HEK293 (cell line): ENCODE data around the gene VEGFB.

Source experiments
- CTCF ChIA-PET: fragments of 350-600 bp; formaldehyde crosslinking; extraction: SDS; loops from one replicate; lab custom pipeline; 2021; ENCODE audit warnings: antibody characterized with exemption; lab: Yijun Ruan, JAX
- POLR2A ChIA-PET: fragments of 300-600 bp; formaldehyde crosslinking; extraction: SDS; loops from one replicate; lab custom pipeline; 2020; ENCODE audit warnings: antibody characterized with exemption, inconsistent platforms; lab: Yijun Ruan, JAX
- H3K27ac ChIP-seq: fragments of 200-500 bp; sonication (Bioruptor generic); 2 replicates; pipeline ENCODE4 v1.5.1; 2014; ENCODE audit warnings: low read depth, low read length, control low read depth, inconsistent platforms; ENCODE audit errors: extremely low read depth
- H3K36me3 ChIP-seq, 2 experiments: fragments of 200-500 bp in 1 of 2; sonication (Bioruptor generic) in 1 of 2; 1 replicate in 1 of 2; 2 replicates in 1 of 2; pipeline ENCODE4 v1.5.1; 2014 to 2017; ENCODE audit warnings: inconsistent platforms in 2 of 2, low read length in 2 of 2; ENCODE audit not compliant: control insufficient read depth in 2 of 2, insufficient read depth in 1 of 2
- H3K4me1 ChIP-seq: fragments of 200-500 bp; sonication (Bioruptor generic); 2 replicates; pipeline ENCODE4 v1.5.1; 2014; ENCODE audit warnings: mild to moderate bottlenecking, low read length, inconsistent platforms; ENCODE audit not compliant: control insufficient read depth, insufficient read depth
- H3K4me3 ChIP-seq: 2 replicates; pipeline ENCODE4 v1.5.1; 2011; ENCODE audit warnings: low read depth, mild to moderate bottlenecking, control low read depth, low read length, moderate library complexity
- H3K9me3 ChIP-seq: fragments of 200-500 bp; sonication (Bioruptor generic); 2 replicates; pipeline ENCODE4 v1.5.1; 2014; ENCODE audit warnings: low read depth, low read length, inconsistent platforms; ENCODE audit not compliant: control insufficient read depth, insufficient read depth
- FEZF1 ChIP-seq: fragments of 450-650 bp; formaldehyde crosslinking; IDR thresholded peaks from 2 replicates; pipeline ENCODE4 v1.5.1; 2016; ENCODE audit warnings: missing biosample characterization, missing genetic modification characterization
- GLI4 ChIP-seq: fragments of 450-650 bp; formaldehyde crosslinking; IDR thresholded peaks from 2 replicates; pipeline ENCODE4 v1.5.1; 2016; ENCODE audit warnings: missing biosample characterization, missing genetic modification characterization
- HIC1 ChIP-seq: fragments of 450-650 bp; formaldehyde crosslinking; IDR thresholded peaks from 2 replicates; pipeline ENCODE4 v1.5.1; 2016; ENCODE audit warnings: missing biosample characterization, missing genetic modification characterization
- HOXA7 ChIP-seq: sonication (generic); formaldehyde crosslinking; IDR thresholded peaks from 2 replicates; pipeline ENCODE4 v1.8.1; 2022; ENCODE audit warnings: missing genetic modification reagents, borderline replicate concordance
- HOXC10 ChIP-seq: sonication (generic); formaldehyde crosslinking; IDR thresholded peaks from 2 replicates; pipeline ENCODE4 v1.8.1; 2023; ENCODE audit warnings: mild to moderate bottlenecking, missing genetic modification reagents
- KLF16 ChIP-seq: fragments of 450-650 bp; formaldehyde crosslinking; IDR thresholded peaks from 2 replicates; pipeline ENCODE4 v1.5.1; 2017; ENCODE audit warnings: missing biosample characterization, missing genetic modification characterization
- KLF8 ChIP-seq: fragments of 450-650 bp; formaldehyde crosslinking; IDR thresholded peaks from 2 replicates; pipeline ENCODE4 v1.5.1; 2016; ENCODE audit warnings: missing biosample characterization, missing genetic modification characterization
- PRDM4 ChIP-seq: fragments of 450-650 bp; formaldehyde crosslinking; IDR thresholded peaks from 2 replicates; pipeline ENCODE4 v1.5.1; 2017; ENCODE audit warnings: missing biosample characterization, missing genetic modification characterization
- SP3 ChIP-seq: fragments of 450-650 bp; formaldehyde crosslinking; IDR thresholded peaks from 2 replicates; pipeline ENCODE4 v1.5.1; 2016; ENCODE audit warnings: missing biosample characterization, missing genetic modification characterization
- YY1 ChIP-seq: fragments of 450-650 bp; formaldehyde crosslinking; IDR thresholded peaks from 2 replicates; pipeline ENCODE4 v1.5.1; 2018; ENCODE audit warnings: missing biosample characterization, missing genetic modification characterization
- ZBTB11 ChIP-seq: fragments of 450-650 bp; formaldehyde crosslinking; conservative IDR thresholded peaks from 2 replicates; pipeline ENCODE4 v1.5.1; 2016; ENCODE audit warnings: low read depth, missing biosample characterization, missing genetic modification characterization
- ZEB2 ChIP-seq: fragments of 450-650 bp; formaldehyde crosslinking; IDR thresholded peaks from 2 replicates; pipeline ENCODE4 v1.5.1; 2016; ENCODE audit warnings: missing biosample characterization, missing genetic modification characterization
- ZFHX2 ChIP-seq: fragments of 450-650 bp; formaldehyde crosslinking; conservative IDR thresholded peaks from 2 replicates; pipeline ENCODE4 v1.5.1; 2016; ENCODE audit warnings: missing biosample characterization, missing genetic modification characterization
- ZNF10 ChIP-seq: fragments of 450-650 bp; formaldehyde crosslinking; IDR thresholded peaks from 2 replicates; pipeline ENCODE4 v1.5.1; 2017; ENCODE audit warnings: missing biosample characterization, missing genetic modification characterization
- ZNF174 ChIP-seq: fragments of 450-650 bp; formaldehyde crosslinking; IDR thresholded peaks from 2 replicates; pipeline ENCODE4 v1.5.0; 2017; ENCODE audit warnings: missing biosample characterization, mild to moderate bottlenecking, missing genetic modification characterization
- ZNF202 ChIP-seq: fragments of 450-650 bp; formaldehyde crosslinking; IDR thresholded peaks from 2 replicates; pipeline ENCODE4 v1.5.1; 2016; ENCODE audit warnings: missing biosample characterization, missing genetic modification characterization, borderline replicate concordance
- ZNF211 ChIP-seq: fragments of 450-650 bp; formaldehyde crosslinking; IDR thresholded peaks from 2 replicates; pipeline ENCODE4 v1.5.1; 2016; ENCODE audit warnings: low read depth, missing biosample characterization, missing genetic modification characterization
- ZNF214 ChIP-seq: fragments of 450-650 bp; formaldehyde crosslinking; IDR thresholded peaks from 2 replicates; pipeline ENCODE4 v1.5.1; 2017; ENCODE audit warnings: missing biosample characterization, mild to moderate bottlenecking, missing genetic modification characterization, borderline replicate concordance
- ZNF221 ChIP-seq: fragments of 450-650 bp; formaldehyde crosslinking; IDR thresholded peaks from 2 replicates; pipeline ENCODE4 v1.5.1; 2017; ENCODE audit warnings: missing biosample characterization, missing genetic modification characterization, borderline replicate concordance
- ZNF26 ChIP-seq: fragments of 450-650 bp; formaldehyde crosslinking; IDR thresholded peaks from 2 replicates; pipeline ENCODE4 v1.5.1; 2016; ENCODE audit warnings: missing biosample characterization, missing genetic modification characterization
- ZNF280C ChIP-seq: fragments of 450-650 bp; formaldehyde crosslinking; IDR thresholded peaks from 2 replicates; pipeline ENCODE4 v1.5.1; 2016; ENCODE audit warnings: missing biosample characterization, missing genetic modification characterization
- ZNF404 ChIP-seq: fragments of 450-650 bp; formaldehyde crosslinking; IDR thresholded peaks from 2 replicates; pipeline ENCODE4 v1.5.1; 2017; ENCODE audit warnings: missing biosample characterization, missing genetic modification characterization
- ZNF48 ChIP-seq: fragments of 450-650 bp; formaldehyde crosslinking; IDR thresholded peaks from 2 replicates; pipeline ENCODE4 v1.5.1; 2016; ENCODE audit warnings: missing biosample characterization, missing genetic modification characterization
- ZNF514 ChIP-seq: fragments of 450-650 bp; formaldehyde crosslinking; IDR thresholded peaks from 2 replicates; pipeline ENCODE4 v1.5.1; 2016; ENCODE audit warnings: missing biosample characterization, missing genetic modification characterization
- ZNF701 ChIP-seq: fragments of 450-650 bp; formaldehyde crosslinking; IDR thresholded peaks from 2 replicates; pipeline ENCODE4 v1.5.1; 2016; ENCODE audit warnings: missing biosample characterization, missing genetic modification characterization
- ZSCAN23 ChIP-seq: fragments of 450-650 bp; formaldehyde crosslinking; IDR thresholded peaks from 2 replicates; pipeline ENCODE4 v1.5.1; 2016; ENCODE audit warnings: missing biosample characterization, missing genetic modification characterization
- TF ChIP-seq, protein P1 (sequence below): fragments of 450-650 bp; formaldehyde crosslinking; IDR thresholded peaks from 2 replicates; pipeline ENCODE4 v1.5.1; 2016; ENCODE audit warnings: missing biosample characterization, missing genetic modification characterization

The VEGFB gene

GRCh38 chr11:64241241-64241490 is 6.8 kb downstream of the VEGFB start:
- Histone ChIP-seq H3K36me3 (peaks cover 0 to 45% of the 10 kb centered on the region in 2 experiments; a peak in 1 of 3 replicates), H3K4me1 (no peaks in the 10 kb centered on the region), H3K27ac (peak overlapping the region; percentile 55), H3K9me3 (no peaks in the 10 kb centered on the region), H3K4me3 (peak overlapping the region; percentile 75)
- POLR2A ChIA-PET = interaction anchor here (0.7 to 7.2 kb wide), 19 partner anchors 9 to 537 kb away, joined by 3 to 96 read pairs (median 7); partner anchors contain the start of genes BAD, CATSPERZ, ESRRA and NUDT22
- CTCF ChIA-PET = interaction anchor here (0.6 to 1.2 kb wide), 8 partner anchors 9 to 788 kb away, joined by 3 to 5 read pairs (median 4); no protein-coding TSS in a partner anchor
- TF ChIP-seq ZNF214 (no peak), HIC1 (tag by site-specific recombination) (peak; percentile 21; the same call in 1 of the 2 replicates), KLF16 (tag by site-specific recombination) (no peak), ZBTB11 (tag by site-specific recombination) (no peak), PRDM4 (no peak), ZNF48 (no peak), ZNF10 (tag by site-specific recombination) (no peak), ZNF26 (tag by site-specific recombination) (no peak), ZFHX2 (tag by site-specific recombination) (no peak), HOXA7 (CRISPR knock-in tag) (no peak), ZNF174 (tag by site-specific recombination) (no peak), GLI4 (tag by site-specific recombination) (no peak), ZNF514 (tag by site-specific recombination) (no peak), ZNF211 (tag by site-specific recombination) (no peak), ZNF280C (tag by site-specific recombination) (no peak), YY1 (tag by site-specific recombination) (no peak), ZEB2 (tag by site-specific recombination) (peak; percentile 40; the same call in 1 of the 2 replicates), FEZF1 (tag by site-specific recombination) (no peak), ZNF202 (no peak), ZNF221 (no peak), ZNF404 (tag by site-specific recombination) (no peak), SP3 (tag by site-specific recombination) (peak; percentile 91), ZSCAN23 (tag by site-specific recombination) (no peak), HOXC10 (CRISPR knock-in tag) (no peak), KLF8 (tag by site-specific recombination) (no peak), ZNF701 (tag by site-specific recombination) (no peak)
- TF ChIP-seq, protein P1, sequence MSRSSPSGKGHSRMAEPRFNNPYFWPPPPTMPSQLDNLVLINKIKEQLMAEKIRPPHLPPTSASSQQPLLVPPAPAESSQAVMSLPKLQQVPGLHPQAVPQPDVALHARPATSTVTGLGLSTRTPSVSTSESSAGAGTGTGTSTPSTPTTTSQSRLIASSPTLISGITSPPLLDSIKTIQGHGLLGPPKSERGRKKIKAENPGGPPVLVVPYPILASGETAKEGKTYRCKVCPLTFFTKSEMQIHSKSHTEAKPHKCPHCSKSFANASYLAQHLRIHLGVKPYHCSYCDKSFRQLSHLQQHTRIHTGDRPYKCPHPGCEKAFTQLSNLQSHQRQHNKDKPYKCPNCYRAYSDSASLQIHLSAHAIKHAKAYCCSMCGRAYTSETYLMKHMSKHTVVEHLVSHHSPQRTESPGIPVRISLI (tag by site-specific recombination) = no peak
